NCI-H510A treated with DMSO at 0.1 percent for 48 hours (cell line): Measurements from ENCODE around the gene ABHD1.
"Not testable (repeated sequence)": the region's sequence is repeated elsewhere in the genome, so short reads cannot be mapped to it uniquely, and the experiment has no call there.

Experiments
- DNase-seq: peaks from one replicate; lab custom pipeline; 2025; lab: John Stamatoyannopoulos, UW

ABHD1 gene

GRCh38 chr2:27170581-27171337 lies 47.1 kb downstream of the ABHD1 start:
- DNase-seq: no peak

DNA sequence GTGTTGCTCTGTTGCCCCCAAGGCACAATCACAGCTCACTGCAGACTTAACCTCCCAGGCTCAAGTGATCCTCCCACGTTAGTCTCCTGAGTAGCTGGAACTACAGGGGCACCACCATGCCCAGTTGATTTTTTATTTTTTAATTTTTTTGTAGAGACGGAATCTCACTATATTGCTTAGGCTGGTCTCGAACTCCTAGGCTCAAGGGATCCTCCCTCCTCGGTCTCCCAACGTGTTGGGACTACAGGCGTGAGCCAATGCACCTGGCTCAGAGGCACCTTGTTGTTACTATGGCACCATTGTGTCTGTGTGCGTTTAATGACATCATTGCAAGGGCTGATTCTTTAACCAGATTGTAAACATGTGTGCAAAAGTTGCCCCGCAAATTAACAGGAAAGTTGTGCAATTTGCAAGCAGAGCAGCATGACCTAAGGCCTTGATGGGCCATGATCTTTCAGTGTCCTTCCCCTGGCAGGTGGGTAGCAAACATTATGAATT lies 47.8 kb downstream of the ABHD1 start:
- no peak for DNase-seq

- no peak for DNase-seq
Measured at GRCh38 chr2:27174638-27175037, 51.0 kb downstream of the ABHD1 start.

- no peak for DNase-seq
Measured at GRCh38 chr2:27175330-27175729, 51.7 kb downstream of the ABHD1 start.

GRCh38 chr2:27175781-27176180 lies 52.2 kb downstream of the ABHD1 start:
- DNase-seq: not testable (repeated sequence)

DNA sequence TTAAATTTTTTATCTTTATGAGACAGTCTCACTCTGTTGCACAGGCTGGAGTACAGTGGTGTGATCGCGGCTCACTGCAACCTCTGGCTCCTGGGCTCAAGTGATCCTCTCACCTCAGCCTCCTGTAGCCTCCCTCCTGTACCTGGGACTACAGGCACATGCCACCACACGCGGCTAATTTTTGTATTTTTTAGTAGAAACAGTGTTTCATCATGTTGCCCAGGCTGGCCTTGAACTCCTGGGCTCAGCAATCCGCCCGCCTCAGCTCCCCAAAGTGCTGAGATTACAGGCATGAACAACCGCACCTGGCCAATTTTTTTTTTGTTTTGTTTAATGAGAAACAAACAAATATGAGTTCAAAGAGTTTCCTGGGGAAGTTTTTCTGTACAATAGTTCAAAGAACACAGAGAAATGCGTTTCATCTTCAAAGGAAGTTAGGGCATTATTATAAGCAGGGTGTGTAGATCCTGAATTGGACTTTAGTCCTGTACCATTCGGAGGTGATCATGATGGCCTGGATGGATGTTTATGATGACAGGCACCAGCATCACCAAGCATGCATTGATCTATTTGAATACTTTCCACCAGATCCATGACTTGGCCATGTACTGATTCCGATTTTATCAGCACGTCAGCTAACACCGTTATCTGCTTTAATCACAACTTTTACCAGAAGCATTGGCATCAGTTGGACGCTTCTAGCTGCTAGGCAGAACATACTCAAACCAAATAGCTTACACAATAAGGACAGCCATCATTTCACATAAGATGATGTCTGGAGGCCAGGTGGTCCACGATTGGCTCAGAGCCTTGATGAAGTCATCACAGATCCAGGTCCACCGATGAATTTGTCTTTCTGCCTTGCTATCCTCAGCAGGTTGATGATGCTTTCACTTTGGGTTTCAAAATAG lies 54.1 kb downstream of the ABHD1 start:
- DNase-seq: no peak

GRCh38 chr2:27178469-27178868 lies 54.9 kb downstream of the ABHD1 start:
- no peak for DNase-seq

GRCh38 chr2:27179344-27180000 lies 55.9 kb downstream of the ABHD1 start:
- no peak for DNase-seq
